ENCODE measurements around the gene NEUROD4. TPM values are rescaled to one million over a fixed set of nuclear protein-coding genes. Genes with fewer than 3 reads are reported as not detected.

Gene NEUROD4
- total RNA-seq, 2 experiments from 2014 or later: not detected

DNA sequence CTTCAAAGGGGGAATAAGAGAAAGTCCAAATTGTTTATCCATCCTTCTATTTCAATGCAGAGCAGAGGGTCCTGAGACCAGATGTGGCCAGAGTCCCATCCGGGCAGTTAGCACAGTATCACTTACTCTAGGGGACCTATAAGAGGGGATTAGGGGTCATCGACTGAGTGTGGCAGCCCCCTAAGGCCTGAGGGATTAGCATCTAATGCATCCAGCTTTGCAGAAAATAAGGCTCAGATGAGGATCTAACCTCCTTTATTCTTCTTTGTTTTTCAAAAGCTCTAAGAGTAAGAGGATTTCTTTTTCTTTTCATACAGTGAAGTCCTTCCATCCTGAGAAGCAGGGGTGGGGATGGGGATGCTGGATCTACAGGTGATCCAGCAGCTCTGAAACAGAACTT is 43.5 kb downstream of the NEUROD4 start:
- Histone ChIP-seq H3K27me3 (ENCODE audit: control insufficient read depth in 1 of 2, insufficient read depth in 2 of 2, low read length in 2 of 2) (no peaks in the 10 kb centered on the region), H3K36me3 (ENCODE audit: insufficient read depth, low read length) (no peaks in the 10 kb centered on the region), H3K4me1 (ENCODE audit: insufficient read depth, low read length) (no peaks in the 10 kb centered on the region), H3K9me3 (ENCODE audit: control insufficient read depth in 1 of 2, insufficient read depth in 1 of 2, low read length in 2 of 2) (no peaks in the 10 kb centered on the region), H3K27ac (ENCODE audit: low read depth in 1 of 2, low read length in 2 of 2) (no peak overlapping the region), H3K4me3 (ENCODE audit: low read length) (no peak overlapping the region)
- H3K27ac Mint-ChIP-seq: no peak overlapping the region
- ChIA-PET CTCF (interaction anchor here (1.6 kb wide), 1 partner anchor 9 kb away, joined by 5 read pairs; no protein-coding TSS in a partner anchor), POLR2A (no interaction called here)
- no peaks in the 10 kb centered on the region for H3K27me3 Mint-ChIP-seq
- intact Hi-C loops (cut with DNase I, micrococcal nuclease): no loop called here
- DNase-seq (no peak), ATAC-seq (ENCODE audit: poor library complexity) (no peak)
- no peaks in the 10 kb centered on the region for H3K4me1 Mint-ChIP-seq (ENCODE audit: low read depth)
- H3K4me3 Mint-ChIP-seq: no peak overlapping the region
- H3K36me3 Mint-ChIP-seq (ENCODE audit: low read depth): no peaks in the 10 kb centered on the region
- no peaks in the 10 kb centered on the region for H3K9me3 Mint-ChIP-seq
- TF ChIP-seq, protein P1, sequence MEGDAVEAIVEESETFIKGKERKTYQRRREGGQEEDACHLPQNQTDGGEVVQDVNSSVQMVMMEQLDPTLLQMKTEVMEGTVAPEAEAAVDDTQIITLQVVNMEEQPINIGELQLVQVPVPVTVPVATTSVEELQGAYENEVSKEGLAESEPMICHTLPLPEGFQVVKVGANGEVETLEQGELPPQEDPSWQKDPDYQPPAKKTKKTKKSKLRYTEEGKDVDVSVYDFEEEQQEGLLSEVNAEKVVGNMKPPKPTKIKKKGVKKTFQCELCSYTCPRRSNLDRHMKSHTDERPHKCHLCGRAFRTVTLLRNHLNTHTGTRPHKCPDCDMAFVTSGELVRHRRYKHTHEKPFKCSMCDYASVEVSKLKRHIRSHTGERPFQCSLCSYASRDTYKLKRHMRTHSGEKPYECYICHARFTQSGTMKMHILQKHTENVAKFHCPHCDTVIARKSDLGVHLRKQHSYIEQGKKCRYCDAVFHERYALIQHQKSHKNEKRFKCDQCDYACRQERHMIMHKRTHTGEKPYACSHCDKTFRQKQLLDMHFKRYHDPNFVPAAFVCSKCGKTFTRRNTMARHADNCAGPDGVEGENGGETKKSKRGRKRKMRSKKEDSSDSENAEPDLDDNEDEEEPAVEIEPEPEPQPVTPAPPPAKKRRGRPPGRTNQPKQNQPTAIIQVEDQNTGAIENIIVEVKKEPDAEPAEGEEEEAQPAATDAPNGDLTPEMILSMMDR (IDR thresholded peaks at IDR 0.05): no peak

GRCh38 chr12:55065535-55065934 is 45.8 kb downstream of the NEUROD4 start:
- ATAC-seq (ENCODE audit: poor library complexity): no peak
- Histone ChIP-seq H3K4me1 (ENCODE audit: insufficient read depth, low read length) (no peaks in the 10 kb centered on the region), H3K27ac (ENCODE audit: low read depth in 1 of 2, low read length in 2 of 2) (no peak overlapping the region), H3K9me3 (ENCODE audit: control insufficient read depth in 1 of 2, insufficient read depth in 1 of 2, low read length in 2 of 2) (no peaks in the 10 kb centered on the region), H3K4me3 (ENCODE audit: low read length) (no peak overlapping the region), H3K27me3 (ENCODE audit: control insufficient read depth in 1 of 2, insufficient read depth in 2 of 2, low read length in 2 of 2) (no peaks in the 10 kb centered on the region), H3K36me3 (ENCODE audit: insufficient read depth, low read length) (no peaks in the 10 kb centered on the region)
- ChIA-PET CTCF (no interaction called here), POLR2A (no interaction called here)
- no peak overlapping the region for H3K27ac Mint-ChIP-seq
- no peaks in the 10 kb centered on the region for H3K36me3 Mint-ChIP-seq (ENCODE audit: low read depth)
- DNase-seq: no peak
- H3K4me3 Mint-ChIP-seq: no peak overlapping the region
- no peaks in the 10 kb centered on the region for H3K4me1 Mint-ChIP-seq (ENCODE audit: low read depth)
- H3K9me3 Mint-ChIP-seq: no peaks in the 10 kb centered on the region
- H3K27me3 Mint-ChIP-seq: no peaks in the 10 kb centered on the region
- intact Hi-C loops (cut with DNase I, micrococcal nuclease): no loop called here
- TF ChIP-seq, protein P1 (IDR thresholded peaks at IDR 0.05): no peak

GRCh38 chr12:55067701-55068100 is 47.9 kb downstream of the NEUROD4 start:
- Histone ChIP-seq H3K36me3 (ENCODE audit: insufficient read depth, low read length) (no peaks in the 10 kb centered on the region), H3K4me3 (ENCODE audit: low read length) (no peak overlapping the region), H3K4me1 (ENCODE audit: insufficient read depth, low read length) (no peaks in the 10 kb centered on the region), H3K27me3 (ENCODE audit: control insufficient read depth in 1 of 2, insufficient read depth in 2 of 2, low read length in 2 of 2) (no peaks in the 10 kb centered on the region), H3K27ac (ENCODE audit: low read depth in 1 of 2, low read length in 2 of 2) (no peak overlapping the region), H3K9me3 (ENCODE audit: control insufficient read depth in 1 of 2, insufficient read depth in 1 of 2, low read length in 2 of 2) (no peaks in the 10 kb centered on the region)
- H3K4me3 Mint-ChIP-seq: no peak overlapping the region
- ChIA-PET CTCF (interaction anchor here (0.6 to 6.2 kb wide), 11 partner anchors 30 to 1748 kb away, joined by 3 to 182 read pairs (median 6); partner anchors contain the start of genes MUCL1 and TESPA1), POLR2A (interaction anchor here (1.0 to 1.1 kb wide), 3 partner anchors 72 to 83 kb away, joined by 3 to 7 read pairs (median 4); partner anchors contain the start of gene TESPA1)
- H3K27ac Mint-ChIP-seq: no peak overlapping the region
- ATAC-seq (ENCODE audit: poor library complexity): no peak
- peaks cover 5% of the 10 kb centered on the region for H3K4me1 Mint-ChIP-seq (ENCODE audit: low read depth)
- DNase-seq: no peak
- H3K9me3 Mint-ChIP-seq: no peaks in the 10 kb centered on the region
- no peaks in the 10 kb centered on the region for H3K36me3 Mint-ChIP-seq (ENCODE audit: low read depth)
- TF ChIP-seq, protein P1 (IDR thresholded peaks at IDR 0.05): no peak
- intact Hi-C loops (cut with DNase I, micrococcal nuclease): no loop called here
- no peaks in the 10 kb centered on the region for H3K27me3 Mint-ChIP-seq

Measured in CD4-positive, alpha-beta T cell (primary cell).